Right lobe of liver (tissue), 6 donors: ENCODE results near the gene NOTUM. TPM values are rescaled to one million over a fixed set of nuclear protein-coding genes. Genes with fewer than 3 reads are reported as not detected.

Experiments used
- ATAC-seq, 4 donors: fragments of 200-7000 bp; cut with Tn5 transposase; one replicate each; pipeline ENCODE4 v1.9.1; 2020; ENCODE audit warnings: mild to moderate bottlenecking in 4 of 4, moderate library complexity in 4 of 4
- DNase-seq, 3 donors: peaks; one replicate each; pipeline ENCODE4 v3.0.0-alpha.2; 2020
- H3K27ac ChIP-seq, 3 donors: fragments of 200-600 bp; one replicate each; pipeline ENCODE4 v1.8.0; 2022
- H3K27me3 ChIP-seq, 2 donors: fragments of 200-600 bp; one replicate each; pipeline ENCODE4 v1.8.0; 2022
- H3K36me3 ChIP-seq, 4 donors: fragments of 200-600 bp; sonication (generic) in 1 of 4; one replicate each; pipeline versions ENCODE4 v1.5.1 to v1.8.0; 2017 to 2022; ENCODE audit warnings: control low read depth in 1 of 4
- H3K4me1 ChIP-seq, 4 donors: fragments of 200-600 bp; sonication (generic) in 1 of 4; one replicate each; pipeline versions ENCODE4 v1.5.1 to v1.8.0; 2017 to 2022; ENCODE audit warnings: control low read depth in 1 of 4
- H3K4me3 ChIP-seq, 3 donors: fragments of 200-600 bp; one replicate each; pipeline ENCODE4 v1.8.0; 2022
- H3K9me3 ChIP-seq, 4 donors: fragments of 200-600 bp; sonication (generic) in 1 of 4; one replicate each; pipeline versions ENCODE4 v1.5.1 to v1.8.0; 2017 to 2022; ENCODE audit warnings: control low read depth in 1 of 4
- POLR2A ChIP-seq: fragments of 450-650 bp; IDR thresholded peaks from one replicate; pipeline ENCODE4 v1.6.1; 2017; ENCODE audit warnings: antibody characterized with exemption, mild to moderate bottlenecking
- WGBS: methylation state at CpG from one replicate; pipeline ENCODE4 v1.1.6; 2018; ENCODE audit warnings: low coverage, low lambda C conversion rate; ENCODE audit not compliant: insufficient coverage; ENCODE audit errors: missing lambda C conversion rate; 5-methylcytosine and 5-hydroxymethylcytosine counted together
- intact Hi-C, 2 donors: fragments of 100-400 bp; cut with DNase I; formaldehyde crosslinking; loops; one replicate each; pipeline versions ENCODE4 v1.11.2 to v1.14.1; 2022
- total RNA-seq, 6 experiments: library from RNA; depleted of rRNA in 2 of 6; stranded (reverse); fragments of >200 nt in 2 of 6; fragmentation: NEBNext Ultra II Directional in 3 of 6; extraction: Animal tissue kit (Norgen Biotek cat#: 25700) in 3 of 6; gene quantifications; one replicate each; pipeline versions ENCODE4 v1.1.0 to v1.2.4, GENCODE V29; 2016 to 2023
- TF ChIP-seq, protein P1 (sequence below), 4 donors: fragments of 200-600 bp in 3 of 4; fragments of 450-650 bp in 1 of 4; IDR thresholded peaks; one replicate each; pipeline versions ENCODE4 v1.5.1 to v1.8.0; 2016 to 2022; ENCODE audit warnings: antibody characterized with exemption in 4 of 4, mild to moderate bottlenecking in 2 of 4
- donor health status: DM: no; HTN: yes; CAD: no.
- donor health status: DM: no; HTN: no; CAD: no.
- donor health status: DM: no; HTN: no; CAD: no.
- donor health status: DM: no; HTN: yes; CAD: no.
- donor health status: DM: no; HTN: yes; CAD: no.

NOTUM gene
- total RNA-seq, 6 experiments from 2014 or later = 1.2 to 7.6 (median 3.0) TPM

DNA sequence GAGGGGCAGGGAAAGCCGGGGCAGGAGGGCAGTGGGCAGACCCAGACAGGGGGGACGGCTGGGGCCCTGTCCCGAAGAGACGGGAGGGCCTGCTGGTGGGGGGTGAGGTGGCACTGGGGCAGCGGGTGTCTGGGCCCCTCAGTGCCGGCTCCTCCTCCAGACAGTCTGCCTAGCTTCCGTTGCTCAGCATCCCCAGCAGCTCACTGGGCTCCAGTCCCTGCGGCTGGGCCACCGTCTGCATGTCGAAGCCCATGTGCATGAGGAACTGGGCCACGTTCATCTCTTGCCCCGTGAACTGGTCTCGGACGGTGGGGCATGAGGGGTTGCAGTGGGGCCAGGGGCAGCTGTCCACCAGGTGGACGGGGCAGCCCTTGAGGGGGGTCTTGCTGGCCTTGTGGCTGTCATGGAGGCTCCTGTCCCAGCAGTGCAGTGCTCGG is 8.2 kb downstream of the NOTUM start:
- TF ChIP-seq, protein P1, sequence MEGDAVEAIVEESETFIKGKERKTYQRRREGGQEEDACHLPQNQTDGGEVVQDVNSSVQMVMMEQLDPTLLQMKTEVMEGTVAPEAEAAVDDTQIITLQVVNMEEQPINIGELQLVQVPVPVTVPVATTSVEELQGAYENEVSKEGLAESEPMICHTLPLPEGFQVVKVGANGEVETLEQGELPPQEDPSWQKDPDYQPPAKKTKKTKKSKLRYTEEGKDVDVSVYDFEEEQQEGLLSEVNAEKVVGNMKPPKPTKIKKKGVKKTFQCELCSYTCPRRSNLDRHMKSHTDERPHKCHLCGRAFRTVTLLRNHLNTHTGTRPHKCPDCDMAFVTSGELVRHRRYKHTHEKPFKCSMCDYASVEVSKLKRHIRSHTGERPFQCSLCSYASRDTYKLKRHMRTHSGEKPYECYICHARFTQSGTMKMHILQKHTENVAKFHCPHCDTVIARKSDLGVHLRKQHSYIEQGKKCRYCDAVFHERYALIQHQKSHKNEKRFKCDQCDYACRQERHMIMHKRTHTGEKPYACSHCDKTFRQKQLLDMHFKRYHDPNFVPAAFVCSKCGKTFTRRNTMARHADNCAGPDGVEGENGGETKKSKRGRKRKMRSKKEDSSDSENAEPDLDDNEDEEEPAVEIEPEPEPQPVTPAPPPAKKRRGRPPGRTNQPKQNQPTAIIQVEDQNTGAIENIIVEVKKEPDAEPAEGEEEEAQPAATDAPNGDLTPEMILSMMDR (IDR thresholded peaks at IDR 0.05) = no peak
- no peak for TF ChIP-seq POLR2A
- Histone ChIP-seq H3K27ac (no peak overlapping the region), H3K27me3 (no peaks in the 10 kb centered on the region), H3K9me3 (no peaks in the 10 kb centered on the region), H3K4me1 (no peaks in the 10 kb centered on the region), H3K4me3 (no peak overlapping the region), H3K36me3 (no peaks in the 10 kb centered on the region)
- ATAC-seq (no peak), DNase-seq (no peak)
- WGBS = 81% methylated on average over 3 of the region's 16 CpGs
- intact Hi-C loops = no loop called here

DNA sequence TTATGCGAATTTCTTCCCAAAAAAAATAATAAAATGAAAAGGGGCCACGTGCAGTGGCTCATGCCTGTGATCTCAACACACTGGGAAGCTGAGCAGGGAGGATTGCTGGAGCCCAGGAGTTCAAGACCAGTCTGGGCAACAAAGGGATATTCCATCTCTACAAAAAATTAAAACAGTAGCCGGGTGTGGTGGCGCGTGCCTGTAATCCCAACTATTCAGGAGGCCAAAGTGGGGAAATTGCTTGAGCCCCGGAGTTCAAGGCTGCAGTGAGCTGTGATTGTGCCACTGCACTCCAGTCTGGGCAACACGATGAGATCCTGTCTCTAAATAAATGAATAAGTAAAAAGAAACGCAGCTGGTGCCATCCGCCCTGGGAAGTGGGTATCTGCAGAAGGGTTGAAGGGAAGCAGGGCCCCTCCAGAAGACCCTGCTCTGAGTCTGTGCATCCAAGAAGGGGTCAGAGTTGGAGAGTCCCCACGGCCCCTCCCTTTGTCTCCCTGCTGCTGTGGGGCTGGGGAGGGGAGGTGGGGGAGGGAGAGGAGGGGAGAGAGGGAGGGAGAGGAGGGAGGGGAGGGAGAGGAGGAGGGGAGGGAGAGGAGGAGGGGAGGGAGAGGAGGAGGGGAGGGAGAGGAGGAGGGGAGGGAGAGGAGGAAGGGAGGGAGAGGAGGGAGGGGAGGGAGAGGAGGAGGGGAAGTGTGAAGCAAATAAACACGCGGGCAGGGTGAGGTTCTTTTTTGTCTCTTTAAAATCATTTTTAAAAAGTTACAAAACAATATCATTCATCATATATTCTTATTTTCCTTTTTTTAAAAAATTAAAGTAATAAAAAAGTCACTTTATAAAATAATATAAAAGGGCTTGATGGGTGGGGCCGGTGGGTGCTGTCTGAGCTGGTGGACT is 9.0 kb downstream of the NOTUM start:
- Histone ChIP-seq H3K27me3 (no peaks in the 10 kb centered on the region), H3K9me3 (no peaks in the 10 kb centered on the region), H3K4me1 (no peaks in the 10 kb centered on the region), H3K36me3 (no peaks in the 10 kb centered on the region), H3K4me3 (no peak overlapping the region), H3K27ac (no peak overlapping the region)
- intact Hi-C loops = no loop called here
- WGBS = 68% methylated on average over 13 of the region's 13 CpGs
- ATAC-seq (no peak), DNase-seq (no peak)
- TF ChIP-seq POLR2A = no peak
- TF ChIP-seq, protein P1 (IDR thresholded peaks at IDR 0.05) = no peak

DNA sequence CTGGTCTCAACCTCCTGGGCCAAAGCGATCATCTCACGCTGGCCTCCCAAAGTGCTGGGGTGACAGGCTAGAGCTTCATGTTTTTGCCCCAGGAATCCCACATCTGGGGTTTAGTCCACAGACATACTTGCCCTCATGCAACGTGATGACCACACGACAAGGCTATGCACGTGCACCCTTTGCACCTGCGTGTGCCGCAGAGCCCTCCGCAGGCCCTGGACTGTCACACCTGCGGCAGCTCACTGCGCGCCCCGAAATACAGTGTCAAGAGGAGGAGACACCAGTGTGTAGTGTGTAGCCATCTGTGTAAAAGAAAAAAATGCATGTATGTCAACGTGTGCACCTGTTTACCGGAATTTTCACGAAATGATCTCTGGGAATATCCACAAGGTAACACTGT is 10.5 kb downstream of the NOTUM start:
- TF ChIP-seq, protein P1 (IDR thresholded peaks at IDR 0.05) = no peak
- TF ChIP-seq POLR2A = no peak
- H3K4me3 ChIP-seq = no peak overlapping the region
- no peaks in the 10 kb centered on the region for H3K4me1 ChIP-seq
- H3K27ac ChIP-seq = no peak overlapping the region
- ATAC-seq (no peak), DNase-seq (no peak)
- H3K36me3 ChIP-seq = no peaks in the 10 kb centered on the region
- H3K9me3 ChIP-seq = no peaks in the 10 kb centered on the region
- no peaks in the 10 kb centered on the region for H3K27me3 ChIP-seq
- WGBS = 76% methylated on average over 7 of the region's 15 CpGs
- intact Hi-C loops = no loop called here

DNA sequence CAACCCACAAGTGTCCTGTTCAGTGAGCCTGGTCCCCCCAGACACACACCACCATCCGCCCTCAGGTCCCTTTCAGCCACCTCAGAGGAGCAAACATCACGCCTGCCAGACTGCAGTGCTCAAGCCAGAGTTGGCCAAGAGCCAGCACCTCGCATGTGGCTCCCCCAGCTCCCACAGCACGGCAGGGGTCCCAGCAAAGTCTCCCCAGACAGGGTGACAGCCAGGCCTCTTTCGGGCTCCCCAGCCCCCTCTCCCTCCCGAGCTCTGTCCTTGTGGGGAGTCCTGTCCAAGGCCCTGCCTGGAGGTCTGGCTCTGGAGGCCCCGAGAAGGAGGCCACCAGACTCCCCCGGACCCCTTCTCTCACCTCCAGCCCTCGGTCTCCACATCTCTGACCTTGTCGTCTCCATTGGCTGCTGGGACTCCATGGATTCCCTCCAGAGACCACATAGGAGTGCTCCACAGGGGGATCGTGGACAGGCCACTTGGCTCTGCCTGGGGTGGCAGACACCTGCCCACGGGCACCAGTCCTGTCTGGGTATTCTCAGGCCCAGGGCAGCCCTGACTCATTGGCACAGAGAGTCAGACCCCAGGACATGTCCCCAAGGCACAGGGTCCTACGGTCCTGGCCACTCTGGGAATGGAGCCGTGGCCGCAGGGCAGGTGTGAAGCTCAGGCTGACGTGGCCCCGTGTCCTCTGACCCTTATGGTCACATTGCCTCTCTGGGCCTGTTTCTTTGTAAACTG is 12.2 kb downstream of the NOTUM start:
- Histone ChIP-seq H3K9me3 (no peaks in the 10 kb centered on the region), H3K36me3 (no peaks in the 10 kb centered on the region), H3K4me3 (no peak overlapping the region), H3K27ac (no peak overlapping the region), H3K27me3 (no peaks in the 10 kb centered on the region), H3K4me1 (no peaks in the 10 kb centered on the region)
- 74% methylated on average over 8 of the region's 17 CpGs for WGBS
- peak in 1 of 4 donors; percentile 23 for ATAC-seq
- TF ChIP-seq POLR2A = no peak
- TF ChIP-seq, protein P1 (IDR thresholded peaks at IDR 0.05) = no peak
- intact Hi-C loops = loop anchor here in 1 of 2 donors (10.0 kb wide), 1 partner anchor 246 kb away; no protein-coding TSS in a partner anchor
- DNase-seq = peak in 1 of 3 donors; percentile 48
